ENCODE measurements around the gene ZNF629.
A peak's percentile ranks its signal among the peaks of the same experiment; 100 is the strongest.

ZNF629 gene

DNA sequence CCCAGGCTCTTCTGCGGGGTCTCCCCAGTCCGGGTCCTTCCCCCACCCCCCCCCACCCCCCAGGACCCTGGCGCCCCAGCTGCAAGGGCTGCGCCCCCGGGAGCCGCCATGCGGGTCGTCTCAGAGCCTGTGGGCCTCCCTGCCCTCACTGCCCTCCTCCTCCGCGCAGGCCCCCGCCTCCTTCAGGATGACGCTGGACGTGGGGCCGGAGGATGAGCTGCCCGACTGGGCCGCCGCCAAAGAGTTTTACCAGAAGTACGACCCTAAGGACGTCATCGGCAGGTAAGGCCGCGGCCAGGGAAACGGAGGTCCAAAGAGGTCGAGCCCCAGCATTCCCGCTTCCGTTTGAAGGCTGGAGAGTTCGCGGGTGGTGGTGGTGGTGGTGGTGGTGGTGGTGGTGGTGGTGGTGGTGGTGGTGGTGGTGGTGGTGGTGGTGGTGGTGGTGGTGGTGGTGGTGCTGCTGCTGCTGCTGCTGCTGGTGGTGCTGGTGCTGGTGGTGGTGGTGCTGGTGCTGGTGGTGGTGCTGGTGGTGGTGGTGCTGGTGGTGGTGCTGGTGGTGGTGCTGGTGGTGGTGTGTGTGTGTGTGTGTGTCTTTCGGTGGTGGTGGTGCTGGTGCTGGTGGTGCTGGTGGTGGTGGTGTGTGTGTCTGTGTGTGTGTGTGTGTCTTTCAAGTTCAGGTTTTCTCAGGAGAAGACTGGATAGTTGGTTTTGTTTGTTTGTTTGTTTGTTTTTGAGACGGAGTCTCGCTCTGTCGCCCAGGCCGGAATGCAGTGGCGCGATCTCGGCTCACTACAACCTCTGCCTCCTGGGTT is 38.2 kb downstream of the ZNF629 start:
- DNase-seq (ENCODE audit: low read depth in 2 of 2), result peak in 1 of 2 donors; percentile 16

DNA sequence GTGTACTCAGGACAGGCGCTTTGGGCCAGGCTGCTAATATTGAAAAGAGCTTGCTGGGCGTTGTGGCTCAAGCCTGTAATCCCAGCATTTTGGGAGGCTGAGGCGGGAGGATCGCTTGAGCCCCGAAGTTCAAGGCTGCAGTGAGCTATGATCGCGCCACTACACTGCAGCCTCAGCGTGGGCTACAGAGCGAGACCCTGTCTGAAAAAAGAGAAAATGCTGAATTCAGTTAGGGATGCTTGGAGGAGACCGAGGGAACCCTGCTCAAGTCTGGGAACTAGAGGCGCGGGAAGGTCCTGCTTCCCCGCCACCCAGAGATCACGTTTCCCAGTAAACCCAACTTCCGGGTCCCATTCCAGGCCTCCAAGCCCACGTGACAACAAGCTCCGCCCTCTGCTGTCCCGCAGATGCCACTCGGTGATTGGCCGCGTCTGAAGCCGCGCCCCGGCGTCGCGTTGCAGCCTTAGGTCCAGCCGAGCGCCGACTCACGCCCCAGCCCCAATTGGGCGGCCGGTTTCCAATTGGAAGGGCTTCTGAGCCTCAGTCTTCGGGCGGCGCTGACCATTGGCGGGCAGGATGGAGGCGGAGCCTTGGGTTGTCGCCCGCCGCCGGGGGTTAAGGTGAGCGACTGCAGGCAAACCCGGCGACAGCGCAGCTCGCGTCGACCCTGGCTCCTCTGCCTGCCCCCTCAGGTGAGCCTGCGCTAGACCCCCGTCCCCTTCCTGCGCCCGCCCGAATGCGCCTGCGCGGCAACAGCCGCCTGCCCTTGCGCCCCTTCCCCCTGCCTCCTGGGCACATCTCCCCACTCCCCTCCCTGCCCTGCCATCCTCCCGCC is 39.0 kb downstream of the ZNF629 start, which contains the start of gene PHKG2:
Gene PHKG2, plus strand, starts transcription at position 627 of the 835 bp plus-strand sequence. CDS start 396 bp downstream, outside the sequence.
- DNase-seq (ENCODE audit: low read depth in 2 of 2), result peak; percentile 97 to 98

DNA sequence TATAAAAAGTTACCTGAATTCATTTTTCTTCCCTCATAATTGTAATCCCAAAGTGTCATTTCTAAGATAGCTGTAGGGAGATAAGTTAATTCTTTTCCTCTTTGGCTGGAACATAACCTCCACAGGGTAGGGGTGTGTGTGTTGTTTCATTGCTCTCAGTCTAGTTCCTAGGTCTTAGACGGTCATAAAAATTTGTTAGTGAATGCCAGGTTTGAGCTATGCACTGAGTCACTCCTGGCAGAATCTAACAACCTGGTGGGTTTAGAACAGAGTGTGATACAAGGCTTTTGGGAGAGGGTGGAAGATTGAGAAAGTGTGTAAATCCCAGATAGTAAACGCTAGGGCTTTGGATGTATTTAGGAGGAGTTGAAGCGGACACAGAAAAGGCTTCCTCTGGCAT is 39.7 kb downstream of the ZNF629 start:
- no peak for DNase-seq (ENCODE audit: low read depth in 2 of 2)

DNA sequence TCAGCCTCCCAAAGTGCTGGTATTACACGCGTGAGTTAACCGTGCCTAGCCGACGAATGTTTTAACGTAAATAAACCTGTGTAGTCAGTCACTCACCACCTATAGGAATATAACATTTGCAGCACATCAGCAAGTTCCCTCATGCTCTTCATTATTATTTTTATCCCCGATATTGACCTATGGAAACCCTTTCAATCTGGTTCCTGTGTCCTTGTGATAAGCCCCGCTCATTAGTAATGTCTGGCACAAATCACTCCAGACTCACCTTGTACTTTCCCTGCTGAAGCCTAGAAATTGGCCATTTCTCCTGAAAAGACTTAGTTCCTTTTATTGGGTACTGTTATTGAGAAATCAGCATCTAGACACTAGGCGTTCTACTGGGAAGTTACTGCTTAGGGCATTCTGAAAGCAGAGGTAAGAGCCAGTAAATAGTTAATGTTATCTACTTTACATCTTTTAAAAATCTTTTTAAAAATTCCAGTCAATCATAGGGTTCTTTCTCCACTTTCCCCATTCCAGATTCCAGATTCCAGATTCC is 40.3 kb downstream of the ZNF629 start:
- DNase-seq (ENCODE audit: low read depth in 2 of 2), result no peak

DNA sequence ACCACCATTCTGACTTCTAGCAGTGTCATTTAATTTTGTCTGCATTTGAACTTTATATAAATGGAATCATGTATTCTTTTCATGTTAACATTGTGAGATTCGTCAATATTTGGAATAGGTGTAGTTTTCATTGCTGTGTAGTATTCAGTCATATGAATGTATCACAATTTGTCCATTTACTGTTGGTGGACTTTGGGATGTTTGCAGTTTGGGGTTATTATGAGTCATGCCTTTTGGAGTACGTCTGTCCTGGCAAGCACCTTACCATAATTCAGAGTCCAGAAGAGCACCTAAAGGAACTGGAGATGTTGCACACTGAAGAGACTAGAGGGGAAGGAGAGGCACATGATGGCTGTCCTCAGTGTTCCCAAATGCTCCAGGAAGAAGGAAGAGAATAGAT is 41.9 kb downstream of the ZNF629 start:
- DNase-seq (ENCODE audit: low read depth in 2 of 2), result no peak

DNA sequence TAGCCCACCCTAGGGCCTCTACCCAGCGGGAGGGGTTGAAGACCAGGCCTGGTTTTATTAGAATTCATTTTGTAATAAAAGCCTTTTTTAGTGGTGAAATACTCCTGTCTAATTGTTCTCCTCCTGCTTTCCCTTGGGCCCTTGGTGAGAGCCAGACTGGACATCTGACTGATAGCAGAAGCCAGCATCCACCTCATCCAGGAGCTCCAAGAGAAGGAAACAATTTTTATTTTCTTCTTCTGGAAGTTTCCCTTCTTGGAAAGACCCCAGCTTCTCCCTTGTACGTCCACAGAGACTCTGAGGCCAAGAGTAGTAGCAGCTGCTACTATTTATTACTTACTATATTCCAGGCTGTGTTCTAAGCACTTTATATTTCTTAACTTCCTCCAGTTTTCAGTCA is 42.8 kb downstream of the ZNF629 start:
- DNase-seq (ENCODE audit: low read depth in 2 of 2), result no peak

DNA sequence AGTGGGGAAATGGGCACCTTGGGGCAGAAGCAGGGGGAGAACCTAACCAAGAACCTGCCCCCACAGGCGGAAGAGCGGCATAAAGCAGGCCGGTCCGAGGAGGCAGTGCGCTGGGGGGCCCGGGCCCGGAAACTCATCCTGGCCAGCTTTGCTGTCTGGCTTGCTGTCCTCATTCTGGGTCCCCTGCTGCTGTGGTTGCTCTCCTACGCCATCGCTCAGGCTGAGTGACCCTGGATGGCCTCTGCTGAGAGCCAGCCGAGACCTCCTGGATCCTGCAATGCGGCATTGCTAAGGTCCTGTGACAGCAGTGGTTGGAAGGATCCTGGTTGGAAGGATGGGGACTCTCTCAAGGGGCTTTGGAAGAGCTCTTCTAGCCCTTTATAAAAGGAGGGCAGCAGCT is 43.3 kb downstream of the ZNF629 start:
- DNase-seq (ENCODE audit: low read depth in 2 of 2), result no peak

DNA sequence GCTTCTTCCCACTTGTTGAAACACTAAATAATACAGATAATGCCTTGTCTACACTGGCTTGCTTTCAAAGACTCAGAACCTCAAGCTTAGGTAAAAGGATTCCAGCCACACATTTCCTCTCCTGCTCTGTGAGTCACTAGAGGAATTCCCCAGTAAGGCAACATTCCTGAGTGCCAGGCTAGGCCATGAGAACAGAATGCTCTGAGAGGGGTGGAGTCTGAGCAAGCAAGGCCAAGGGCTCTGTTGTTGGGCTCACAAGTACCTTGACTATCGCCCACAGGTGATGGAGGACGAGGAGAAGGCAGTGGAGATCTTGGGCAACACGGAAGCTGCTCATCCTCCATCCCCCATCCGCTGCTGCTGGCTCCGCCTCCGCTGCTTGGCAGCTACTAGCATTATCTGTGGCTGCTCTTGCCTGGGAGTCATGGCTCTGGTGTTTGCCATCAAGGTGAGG is 45.5 kb downstream of the ZNF629 start:
- DNase-seq (ENCODE audit: low read depth in 2 of 2), result no peak

DNA sequence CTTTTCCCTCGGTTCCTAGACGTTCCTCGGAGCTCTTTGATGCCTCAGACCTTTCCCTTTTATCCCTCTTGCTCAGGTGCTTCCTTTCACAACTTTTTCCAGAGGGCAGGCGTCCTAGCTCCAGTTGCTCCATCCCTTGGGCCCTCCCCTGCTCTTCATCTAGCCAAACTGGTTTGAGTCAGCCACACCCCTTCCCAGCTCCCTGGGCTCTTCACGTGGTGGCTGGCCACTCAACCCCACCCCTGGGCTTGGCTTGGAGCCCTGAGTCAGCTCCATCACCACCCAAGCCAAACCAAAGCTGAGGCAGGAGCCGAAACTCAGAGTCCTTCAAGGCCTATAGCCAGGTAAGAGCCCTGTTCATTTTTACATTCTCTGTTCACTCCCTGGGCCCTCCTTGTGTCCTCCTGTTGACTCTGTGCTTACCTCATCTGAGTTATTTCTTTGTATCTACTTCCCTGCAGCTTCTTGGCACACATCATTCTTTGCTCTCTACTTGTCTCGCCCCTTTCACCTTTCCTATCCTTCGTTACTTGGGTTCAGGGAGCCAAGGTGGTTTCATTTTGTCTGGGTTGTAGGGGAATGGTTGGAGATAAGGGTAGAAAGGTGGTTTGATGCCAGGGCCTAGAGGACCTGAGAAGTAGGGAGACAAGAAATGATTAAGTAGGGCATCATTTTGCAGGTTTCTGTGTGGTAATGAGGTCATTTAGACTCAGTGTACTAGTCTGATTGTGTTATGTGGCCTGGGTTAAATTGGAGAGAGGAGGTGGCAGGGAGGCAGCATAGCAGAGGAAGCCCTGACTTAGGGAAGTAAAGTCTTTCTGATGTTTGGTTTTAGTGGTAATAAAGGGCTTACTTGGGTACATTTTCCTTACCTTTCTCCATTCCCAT is 46.4 kb downstream of the ZNF629 start:
- DNase-seq (ENCODE audit: low read depth in 2 of 2), result no peak

DNA sequence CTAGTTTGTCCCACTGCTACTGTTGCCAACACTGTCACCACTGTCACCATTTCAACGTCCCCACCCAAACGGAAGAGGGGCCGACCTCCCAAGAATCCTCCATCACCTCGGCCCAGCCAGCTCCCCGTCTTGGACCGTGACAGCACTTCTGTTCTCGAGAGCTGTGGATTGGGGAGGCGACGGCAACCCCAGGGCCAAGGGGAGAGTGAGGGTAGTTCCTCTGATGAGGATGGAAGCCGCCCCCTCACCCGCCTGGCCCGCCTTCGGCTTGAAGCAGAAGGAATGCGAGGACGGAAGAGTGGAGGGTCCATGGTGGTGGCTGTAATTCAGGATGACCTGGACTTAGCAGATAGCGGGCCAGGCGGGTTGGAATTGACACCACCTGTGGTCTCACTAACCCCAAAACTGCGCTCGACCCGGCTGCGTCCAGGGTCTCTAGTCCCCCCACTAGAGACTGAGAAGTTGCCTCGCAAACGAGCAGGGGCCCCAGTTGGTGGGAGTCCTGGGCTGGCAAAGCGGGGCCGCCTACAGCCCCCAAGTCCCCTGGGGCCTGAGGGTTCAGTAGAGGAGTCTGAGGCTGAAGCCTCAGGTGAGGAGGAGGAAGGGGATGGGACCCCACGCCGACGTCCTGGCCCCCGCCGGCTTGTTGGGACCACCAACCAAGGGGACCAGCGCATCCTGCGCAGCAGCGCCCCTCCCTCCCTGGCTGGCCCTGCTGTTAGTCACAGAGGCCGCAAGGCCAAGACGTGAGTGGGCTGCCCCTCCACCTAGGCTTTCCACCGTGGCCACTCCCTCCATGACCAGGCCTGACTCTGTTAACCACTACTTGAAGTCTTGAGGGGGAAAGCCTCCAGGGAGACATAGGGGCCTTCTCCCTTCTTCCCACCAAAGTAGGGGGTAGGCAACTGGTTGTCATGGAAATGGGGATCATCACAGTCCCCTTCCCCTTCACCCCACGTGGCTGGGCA is 47.7 kb downstream of the ZNF629 start:
- DNase-seq (ENCODE audit: low read depth in 2 of 2), result no peak

DNA sequence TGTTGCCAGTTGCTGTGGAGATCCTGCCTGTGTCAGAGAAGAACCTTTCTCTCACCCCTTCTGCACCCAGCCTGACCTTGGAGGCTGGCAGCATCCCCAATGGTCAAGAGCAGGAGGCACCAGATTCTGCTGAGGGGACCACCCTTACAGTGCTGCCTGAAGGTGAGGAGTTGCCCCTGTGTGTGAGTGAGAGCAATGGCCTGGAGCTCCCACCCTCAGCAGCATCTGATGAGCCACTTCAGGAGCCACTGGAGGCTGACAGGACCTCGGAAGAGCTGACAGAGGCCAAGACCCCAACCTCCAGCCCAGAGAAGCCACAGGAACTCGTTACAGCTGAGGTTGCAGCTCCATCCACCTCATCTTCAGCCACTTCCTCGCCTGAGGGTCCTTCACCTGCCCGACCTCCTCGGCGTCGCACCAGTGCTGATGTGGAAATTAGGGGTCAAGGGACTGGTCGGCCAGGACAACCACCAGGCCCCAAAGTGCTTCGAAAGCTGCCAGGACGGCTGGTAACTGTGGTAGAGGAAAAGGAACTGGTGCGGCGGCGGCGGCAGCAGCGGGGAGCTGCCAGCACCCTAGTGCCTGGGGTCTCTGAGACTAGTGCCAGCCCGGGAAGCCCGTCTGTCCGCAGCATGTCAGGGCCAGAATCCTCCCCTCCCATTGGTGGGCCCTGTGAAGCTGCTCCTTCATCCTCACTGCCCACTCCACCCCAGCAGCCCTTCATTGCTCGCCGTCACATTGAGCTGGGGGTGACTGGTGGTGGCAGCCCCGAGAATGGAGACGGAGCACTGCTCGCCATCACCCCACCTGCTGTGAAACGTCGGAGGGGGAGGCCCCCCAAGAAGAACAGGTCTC is 49.0 kb downstream of the ZNF629 start:
- DNase-seq (ENCODE audit: low read depth in 2 of 2), result no peak

DNA sequence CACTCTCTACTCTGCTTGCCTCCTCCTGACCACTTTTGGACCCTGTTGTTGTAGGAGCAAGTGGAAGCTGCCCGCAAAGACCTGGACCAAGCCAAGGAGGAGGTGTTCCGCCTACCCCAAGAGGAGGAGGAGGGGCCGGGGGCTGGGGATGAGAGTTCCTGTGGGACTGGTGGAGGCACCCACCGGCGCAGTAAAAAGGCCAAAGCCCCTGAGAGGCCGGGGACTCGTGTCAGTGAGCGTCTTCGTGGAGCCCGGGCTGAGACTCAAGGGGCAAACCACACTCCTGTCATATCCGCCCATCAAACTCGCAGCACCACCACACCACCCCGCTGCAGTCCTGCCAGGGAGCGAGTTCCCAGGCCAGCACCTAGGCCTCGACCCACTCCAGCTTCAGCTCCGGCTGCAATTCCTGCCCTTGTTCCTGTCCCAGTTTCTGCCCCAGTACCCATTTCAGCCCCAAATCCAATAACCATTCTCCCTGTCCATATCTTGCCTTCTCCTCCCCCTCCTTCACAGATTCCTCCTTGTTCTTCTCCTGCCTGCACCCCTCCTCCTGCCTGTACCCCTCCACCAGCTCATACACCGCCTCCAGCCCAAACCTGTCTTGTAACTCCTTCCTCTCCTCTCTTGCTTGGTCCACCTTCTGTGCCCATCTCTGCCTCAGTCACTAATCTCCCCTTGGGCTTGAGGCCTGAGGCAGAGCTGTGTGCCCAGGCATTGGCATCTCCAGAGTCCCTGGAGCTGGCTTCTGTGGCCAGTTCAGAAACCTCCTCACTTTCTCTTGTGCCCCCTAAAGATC is 49.8 kb downstream of the ZNF629 start:
- DNase-seq (ENCODE audit: low read depth in 2 of 2), result no peak

DNA sequence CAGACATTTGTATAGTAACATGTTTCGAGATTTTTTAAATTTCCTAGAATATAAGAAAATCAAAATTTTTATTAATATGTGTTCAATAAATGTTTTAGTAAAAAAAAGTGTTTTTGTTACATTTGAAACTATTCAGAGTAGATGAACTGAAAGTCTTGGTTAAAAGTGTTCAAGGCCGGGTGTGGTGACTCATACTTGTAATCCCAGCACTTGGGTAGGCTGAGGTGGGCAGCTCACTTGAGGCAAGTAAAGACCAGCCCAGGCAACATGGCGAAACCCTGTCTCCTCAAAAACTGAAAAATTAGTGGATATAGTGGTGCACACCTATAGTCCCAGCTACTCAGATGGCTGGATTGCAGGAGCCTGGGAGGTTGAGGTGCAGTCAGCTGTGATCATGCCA is 55.6 kb downstream of the ZNF629 start:
- no peak for DNase-seq (ENCODE audit: low read depth in 2 of 2)

DNA sequence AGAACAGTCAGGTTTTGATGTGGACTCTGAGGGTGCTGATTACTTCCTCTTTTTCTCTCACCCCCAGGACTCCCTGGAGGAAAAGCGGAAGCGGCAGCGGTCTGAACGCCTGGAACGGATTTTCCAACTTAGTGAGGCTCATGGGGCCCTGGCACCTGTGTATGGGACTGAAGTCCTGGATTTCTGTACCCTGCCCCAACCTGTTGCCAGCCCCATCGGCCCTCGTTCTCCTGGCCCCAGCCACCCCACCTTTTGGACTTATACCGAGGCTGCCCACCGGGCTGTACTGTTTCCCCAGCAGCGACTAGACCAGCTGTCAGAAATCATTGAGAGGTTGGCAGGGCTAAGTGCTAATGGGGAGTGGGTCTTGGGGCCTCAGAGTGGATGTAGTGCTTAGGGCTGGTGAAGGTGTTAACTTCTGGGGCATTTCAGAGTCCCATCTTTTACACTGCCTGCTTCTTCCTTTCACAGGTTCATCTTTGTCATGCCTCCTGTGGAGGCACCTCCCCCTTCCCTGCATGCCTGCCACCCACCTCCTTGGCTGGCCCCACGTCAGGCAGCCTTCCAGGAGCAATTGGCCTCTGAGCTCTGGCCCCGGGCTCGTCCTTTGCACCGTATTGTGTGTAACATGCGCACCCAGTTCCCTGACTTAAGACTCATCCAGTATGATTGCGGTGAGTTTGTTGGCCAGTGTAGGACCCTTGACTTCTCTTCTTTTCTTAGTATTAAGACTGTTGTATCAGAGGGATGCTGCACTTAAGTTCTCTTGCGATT is 57.9 kb downstream of the ZNF629 start:
- no peak for DNase-seq (ENCODE audit: low read depth in 2 of 2)

Data from stimulated activated CD8-positive, alpha-beta memory T cell treated with anti-CD3 and anti-CD28 coated beads, Interleukin-2, amount 100 ng/mL, for 48 hours (primary cell).